LNCAP (cell line): ENCODE results near the gene OSBP.

Experiments used
- TF ChIP-seq, protein P1 (sequence below): fragments of 450-650 bp; IDR thresholded peaks from 2 replicates; pipeline ENCODE4 v1.5.1; 2017; ENCODE audit warnings: mild to moderate bottlenecking

Gene OSBP

DNA sequence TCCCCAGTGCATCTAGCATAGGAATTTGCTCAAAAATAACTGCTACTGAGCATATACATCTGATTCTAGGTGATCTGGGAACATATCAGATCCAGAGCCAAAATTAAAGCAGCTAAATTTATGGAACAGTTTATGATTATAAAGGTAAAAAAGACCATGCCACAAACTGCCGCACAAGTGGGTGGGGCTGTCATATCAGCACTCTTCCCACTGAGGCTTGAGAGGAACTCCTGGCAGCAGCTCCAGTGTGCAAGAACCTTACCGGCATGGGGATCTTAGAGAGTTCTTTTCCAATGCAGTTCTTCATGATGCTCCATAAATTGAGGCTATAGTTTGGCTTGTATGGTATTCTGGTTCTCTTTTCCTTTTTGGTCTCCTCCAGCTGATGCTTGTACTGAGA is 15.3 kb downstream of the OSBP start:
- TF ChIP-seq, protein P1, sequence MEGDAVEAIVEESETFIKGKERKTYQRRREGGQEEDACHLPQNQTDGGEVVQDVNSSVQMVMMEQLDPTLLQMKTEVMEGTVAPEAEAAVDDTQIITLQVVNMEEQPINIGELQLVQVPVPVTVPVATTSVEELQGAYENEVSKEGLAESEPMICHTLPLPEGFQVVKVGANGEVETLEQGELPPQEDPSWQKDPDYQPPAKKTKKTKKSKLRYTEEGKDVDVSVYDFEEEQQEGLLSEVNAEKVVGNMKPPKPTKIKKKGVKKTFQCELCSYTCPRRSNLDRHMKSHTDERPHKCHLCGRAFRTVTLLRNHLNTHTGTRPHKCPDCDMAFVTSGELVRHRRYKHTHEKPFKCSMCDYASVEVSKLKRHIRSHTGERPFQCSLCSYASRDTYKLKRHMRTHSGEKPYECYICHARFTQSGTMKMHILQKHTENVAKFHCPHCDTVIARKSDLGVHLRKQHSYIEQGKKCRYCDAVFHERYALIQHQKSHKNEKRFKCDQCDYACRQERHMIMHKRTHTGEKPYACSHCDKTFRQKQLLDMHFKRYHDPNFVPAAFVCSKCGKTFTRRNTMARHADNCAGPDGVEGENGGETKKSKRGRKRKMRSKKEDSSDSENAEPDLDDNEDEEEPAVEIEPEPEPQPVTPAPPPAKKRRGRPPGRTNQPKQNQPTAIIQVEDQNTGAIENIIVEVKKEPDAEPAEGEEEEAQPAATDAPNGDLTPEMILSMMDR: no peak

DNA sequence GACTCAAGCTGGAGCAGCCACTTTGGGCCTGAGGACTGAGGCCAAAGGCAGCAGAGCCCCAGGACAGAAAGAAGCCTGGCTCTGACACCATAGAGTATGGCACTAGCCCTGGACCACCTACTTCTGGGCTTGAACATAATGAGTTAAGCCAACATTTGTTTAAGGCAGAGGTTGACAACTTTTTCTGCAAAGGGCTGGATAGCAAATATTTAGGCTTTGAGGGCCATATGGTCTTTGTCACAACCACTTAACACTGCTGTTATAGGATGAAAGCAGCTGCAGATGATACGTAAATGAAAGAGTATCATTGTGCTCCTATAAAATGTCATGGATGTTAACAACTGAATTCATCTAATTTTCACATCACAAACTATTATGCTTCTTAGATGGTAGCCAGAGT is 16.6 kb downstream of the OSBP start:
- TF ChIP-seq, protein P1: no peak

DNA sequence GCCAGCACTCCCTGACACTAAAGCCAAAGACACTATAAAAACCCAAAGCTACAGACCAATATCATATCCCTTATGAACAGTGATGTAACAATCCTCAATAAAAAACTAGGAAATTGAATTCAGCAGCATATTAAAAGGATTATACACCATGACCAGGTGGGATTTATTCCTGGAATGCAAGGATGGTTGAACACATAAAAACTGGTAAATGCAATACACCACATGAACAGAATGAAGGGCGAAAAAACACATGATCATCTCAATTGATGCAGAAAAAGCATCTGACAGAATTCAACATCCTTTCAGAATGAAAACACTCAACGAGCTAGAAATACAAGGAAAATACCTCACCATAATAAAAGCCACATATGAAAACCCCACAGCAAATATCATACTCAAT is 31.3 kb downstream of the OSBP start:
- TF ChIP-seq, protein P1: no peak

DNA sequence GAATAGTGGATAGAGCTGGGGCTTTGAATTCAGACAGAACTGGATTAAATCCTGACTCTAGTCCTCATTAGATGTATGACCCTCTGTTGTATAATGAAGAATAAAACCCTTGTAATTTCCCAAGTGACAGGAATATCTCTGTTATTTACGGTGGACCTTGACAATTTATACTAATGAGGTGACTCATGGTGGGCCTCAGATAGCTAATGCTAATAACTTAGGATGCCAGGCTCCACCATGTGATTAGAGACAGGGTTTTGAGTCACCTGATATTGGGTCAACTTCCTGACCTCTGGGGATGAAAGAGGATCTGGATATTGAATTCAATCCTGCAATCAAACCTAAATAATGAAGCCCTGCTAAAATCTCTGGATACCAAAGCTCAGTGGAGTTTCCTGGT is 33.6 kb downstream of the OSBP start:
- TF ChIP-seq, protein P1: no peak

DNA sequence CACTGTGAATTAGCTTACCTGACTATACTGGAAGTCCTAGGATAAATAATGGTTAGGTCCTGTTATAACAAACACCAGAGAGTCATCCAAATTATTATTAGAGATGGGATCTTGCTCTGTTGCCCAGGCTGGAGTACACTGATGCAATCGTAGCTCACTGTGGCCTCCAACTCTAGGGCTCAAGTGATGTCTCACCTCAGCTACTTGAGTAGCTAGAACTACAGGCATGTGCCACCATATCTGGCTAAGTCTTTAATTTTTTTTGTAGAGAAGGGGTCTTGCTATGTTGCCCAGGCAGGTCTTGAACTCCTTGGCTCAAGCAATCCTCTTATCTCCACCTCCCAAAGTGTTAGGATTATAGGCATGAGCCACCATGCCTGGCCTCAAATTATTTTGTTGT is 37.2 kb downstream of the OSBP start:
- TF ChIP-seq, protein P1: no peak

DNA sequence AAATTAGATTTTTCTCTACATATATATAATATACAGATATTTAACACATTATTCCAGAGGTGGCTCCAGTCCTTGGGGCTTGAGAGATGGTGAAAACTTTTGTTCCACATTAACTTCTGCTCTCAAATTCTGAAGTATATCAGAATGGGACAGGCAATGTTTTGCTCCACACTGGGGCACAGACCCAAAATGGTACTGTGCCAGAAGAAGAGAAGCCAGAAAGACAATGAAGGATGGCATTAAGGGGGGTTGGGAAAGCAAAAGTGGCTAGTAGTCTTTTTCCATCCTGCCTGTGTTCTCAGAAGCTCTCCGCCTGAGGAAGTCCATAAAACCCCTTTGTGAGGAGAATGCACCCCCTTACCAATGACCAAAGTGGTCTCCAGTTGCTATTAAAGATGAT is 40.1 kb downstream of the OSBP start:
- TF ChIP-seq, protein P1: no peak

DNA sequence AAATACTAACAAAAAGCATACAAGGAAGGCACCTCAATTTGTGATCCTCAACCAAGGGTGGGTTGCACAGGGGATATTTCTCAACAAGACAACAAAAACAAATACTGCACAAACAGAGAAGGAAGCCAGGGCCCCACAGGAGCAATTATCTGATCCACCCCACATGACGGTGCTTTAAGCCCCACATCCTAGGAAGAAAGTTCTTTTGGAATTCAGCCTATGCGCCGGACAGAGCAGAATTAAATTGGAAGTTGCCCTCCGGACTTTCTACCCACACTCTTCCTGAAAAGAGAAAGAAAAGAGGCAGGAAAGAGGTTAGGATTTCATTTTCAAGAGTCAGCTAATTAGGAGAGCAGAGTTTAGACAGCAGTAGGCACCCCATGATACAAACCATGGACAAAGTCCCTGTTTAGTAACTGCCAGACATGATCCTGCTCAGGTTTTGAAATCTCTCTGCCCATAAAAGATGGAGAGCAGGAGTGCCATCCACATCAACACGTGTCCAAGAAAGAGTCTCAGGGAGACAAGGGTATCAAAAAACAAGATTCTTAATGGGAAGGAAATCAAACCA is 40.6 kb downstream of the OSBP start:
- TF ChIP-seq, protein P1: no peak

DNA sequence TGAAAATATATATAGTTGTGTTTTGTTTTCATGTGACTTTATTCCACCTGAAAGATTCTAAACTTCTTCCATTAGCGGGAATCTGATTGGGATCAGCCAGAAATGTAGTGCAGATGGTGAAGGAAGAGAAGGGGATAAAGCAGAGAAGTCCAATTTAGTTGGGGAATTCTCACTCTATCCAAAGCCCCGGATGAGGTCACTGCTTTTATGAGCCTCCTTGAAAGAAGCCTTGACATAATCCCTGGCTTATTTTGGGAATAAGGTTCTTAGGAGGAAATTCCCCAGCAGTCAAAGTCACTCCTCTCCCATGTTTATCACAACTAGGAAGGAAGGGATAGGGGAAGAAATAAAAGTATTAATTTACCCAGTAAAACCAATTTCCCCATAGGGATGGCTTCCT is 41.1 kb downstream of the OSBP start:
- TF ChIP-seq, protein P1: no peak
